Transverse colon (tissue), 4 donors: ENCODE data around the gene RIMOC1. TPM values are rescaled to one million over a fixed set of nuclear protein-coding genes. Genes with fewer than 3 reads are reported as not detected.

Experiments used
- DNase-seq: peaks from one replicate; pipeline ENCODE4 v3.0.0-alpha.2; 2019
- H3K27ac ChIP-seq, 4 donors: fragments of 200-600 bp; sonication (generic); 2 replicates each; pipeline ENCODE4 v1.5.1; 2016 to 2018; ENCODE audit warnings: inconsistent platforms in 4 of 4
- H3K27me3 ChIP-seq: fragments of 200-600 bp; sonication (generic); 2 replicates; pipeline ENCODE4 v1.5.1; 2017; ENCODE audit warnings: inconsistent platforms
- H3K36me3 ChIP-seq, 4 donors: fragments of 200-600 bp; sonication (generic); 2 replicates each; pipeline ENCODE4 v1.5.1; 2017 to 2019; ENCODE audit warnings: inconsistent platforms in 4 of 4
- H3K4me1 ChIP-seq, 4 donors: fragments of 200-600 bp; sonication (generic); 2 replicates each; pipeline ENCODE4 v1.5.1; 2017 to 2020; ENCODE audit warnings: inconsistent platforms in 4 of 4
- H3K4me3 ChIP-seq, 4 donors: fragments of 200-600 bp; sonication (generic); 1 replicate in 1 of 4; 2 replicates in 3 of 4; pipeline versions ENCODE4 v1.5.1 to v1.6.1; 2017 to 2019; ENCODE audit warnings: inconsistent platforms in 4 of 4
- H3K9me3 ChIP-seq, 2 donors: fragments of 200-600 bp; sonication (generic); 2 replicates each; pipeline ENCODE4 v1.5.1; 2017 to 2019; ENCODE audit warnings: inconsistent platforms in 2 of 2
- EP300 ChIP-seq: sonication (generic); formaldehyde crosslinking; IDR thresholded peaks from one replicate; pipeline ENCODE4 v1.6.1; 2017; ENCODE audit warnings: antibody characterized with exemption, low read depth
- POLR2A ChIP-seq: fragments of 450-650 bp; IDR thresholded peaks from one replicate; pipeline ENCODE4 v1.6.1; 2016; ENCODE audit warnings: antibody characterized with exemption, mild to moderate bottlenecking, moderate library complexity
- POLR2AphosphoS5 ChIP-seq, 3 donors: sonication (generic); formaldehyde crosslinking; IDR thresholded peaks; one replicate each; pipeline ENCODE4 v1.6.1; 2016; ENCODE audit warnings: antibody characterized with exemption in 3 of 3
- WGBS, 2 donors: methylation state at CpG; one replicate each; pipeline ENCODE4 v1.1.5; 2018; ENCODE audit warnings: low coverage in 1 of 2; 5-methylcytosine and 5-hydroxymethylcytosine counted together
- in situ Hi-C, 4 donors: fragments of 200-750 bp; cut with MboI; loops; one replicate each; pipeline versions ENCODE4 v1.15.0 to v1.15.1; 2017; ENCODE audit warnings: low sequenced_read_pairs in 3 of 4, low pct_ligation_motif_present in 1 of 4, low pct_unique_long_range_greater_than_20kb in 1 of 4
- intact Hi-C: fragments of 100-400 bp; cut with DNase I; formaldehyde crosslinking; loops from one replicate; pipeline ENCODE4 v1.15.1; 2023; ENCODE audit warnings: low total_unique reads
- total RNA-seq, 4 donors: library from RNA; depleted of rRNA; stranded (reverse); fragments of >200 nt; gene quantifications; one replicate each; pipeline ENCODE4 v1.1.0, GENCODE V29; 2016
- TF ChIP-seq, protein P1 (sequence below), 5 experiments: fragments of 200-600 bp in 3 of 5; fragments of 450-650 bp in 2 of 5; sonication (generic) in 3 of 5; IDR thresholded peaks; 1 replicate in 2 of 5; 2 replicates in 3 of 5; pipeline ENCODE4 v1.5.1; 2016 to 2017; ENCODE audit warnings: antibody characterized with exemption in 5 of 5, inconsistent platforms in 3 of 5, mild to moderate bottlenecking in 2 of 5, moderate library complexity in 1 of 5

The RIMOC1 gene
- total RNA-seq, 4 donors from 2014 or later = 10.9 to 19.8 (median 15.6) TPM

DNA sequence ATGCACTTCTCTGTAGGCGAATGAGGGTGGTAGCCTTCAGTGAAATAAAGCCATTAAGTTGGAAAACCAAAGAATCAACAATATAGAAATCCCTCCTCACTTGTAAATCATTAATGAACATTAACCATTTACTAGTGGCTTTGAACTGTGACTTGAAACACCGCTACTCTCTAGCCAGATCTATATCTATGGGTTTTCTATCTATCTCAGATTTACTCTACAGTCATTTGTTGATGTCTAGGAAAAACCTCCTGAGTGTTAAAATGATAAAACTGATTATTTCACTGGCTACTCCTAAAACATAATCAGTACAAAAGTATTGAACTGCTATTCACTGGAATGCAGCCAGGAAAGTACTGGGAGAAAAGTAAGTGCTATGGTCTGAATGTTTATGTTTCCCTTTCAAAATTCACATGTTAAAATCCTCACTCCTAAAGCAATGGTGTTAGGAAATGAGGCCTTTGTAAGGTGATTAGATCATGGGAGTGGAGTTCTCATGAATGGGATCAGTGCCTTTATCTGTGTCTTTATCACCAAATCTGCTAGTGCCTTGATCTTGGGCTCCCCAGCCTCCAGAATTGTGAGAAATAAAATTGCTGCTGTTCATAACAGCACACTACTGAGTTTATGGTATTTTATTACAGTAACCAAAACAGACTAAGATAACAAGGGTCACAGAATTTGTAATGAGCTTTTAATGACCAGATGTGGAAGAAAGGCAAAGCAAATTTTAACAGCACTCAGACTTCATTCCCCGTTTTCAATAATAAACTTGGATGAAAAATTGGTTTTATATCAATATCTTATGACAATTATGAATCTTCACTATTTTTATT, 25.3 kb upstream of the RIMOC1 start:
- in situ Hi-C loops (loop anchor here in 1 of 4 donors (25.0 kb wide), 1 partner anchor 708 kb away; no protein-coding TSS in a partner anchor), intact Hi-C loops (no loop called here)
- DNase-seq = no peak
- TF ChIP-seq EP300 = no peak
- TF ChIP-seq POLR2A = no peak
- TF ChIP-seq, protein P1, sequence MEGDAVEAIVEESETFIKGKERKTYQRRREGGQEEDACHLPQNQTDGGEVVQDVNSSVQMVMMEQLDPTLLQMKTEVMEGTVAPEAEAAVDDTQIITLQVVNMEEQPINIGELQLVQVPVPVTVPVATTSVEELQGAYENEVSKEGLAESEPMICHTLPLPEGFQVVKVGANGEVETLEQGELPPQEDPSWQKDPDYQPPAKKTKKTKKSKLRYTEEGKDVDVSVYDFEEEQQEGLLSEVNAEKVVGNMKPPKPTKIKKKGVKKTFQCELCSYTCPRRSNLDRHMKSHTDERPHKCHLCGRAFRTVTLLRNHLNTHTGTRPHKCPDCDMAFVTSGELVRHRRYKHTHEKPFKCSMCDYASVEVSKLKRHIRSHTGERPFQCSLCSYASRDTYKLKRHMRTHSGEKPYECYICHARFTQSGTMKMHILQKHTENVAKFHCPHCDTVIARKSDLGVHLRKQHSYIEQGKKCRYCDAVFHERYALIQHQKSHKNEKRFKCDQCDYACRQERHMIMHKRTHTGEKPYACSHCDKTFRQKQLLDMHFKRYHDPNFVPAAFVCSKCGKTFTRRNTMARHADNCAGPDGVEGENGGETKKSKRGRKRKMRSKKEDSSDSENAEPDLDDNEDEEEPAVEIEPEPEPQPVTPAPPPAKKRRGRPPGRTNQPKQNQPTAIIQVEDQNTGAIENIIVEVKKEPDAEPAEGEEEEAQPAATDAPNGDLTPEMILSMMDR (IDR thresholded peaks at IDR 0.05) = no peak
- TF ChIP-seq POLR2AphosphoS5 (IDR thresholded peaks at IDR 0.05) = no peak
- Histone ChIP-seq H3K9me3 (no peaks in the 10 kb centered on the region), H3K27ac (no peak overlapping the region), H3K27me3 (no peaks in the 10 kb centered on the region), H3K4me1 (no peaks in the 10 kb centered on the region), H3K4me3 (no peak overlapping the region), H3K36me3 (no peaks in the 10 kb centered on the region)
- WGBS, 2 donors = 50 to 51% methylated on average over 3 of the region's 3 CpGs

DNA sequence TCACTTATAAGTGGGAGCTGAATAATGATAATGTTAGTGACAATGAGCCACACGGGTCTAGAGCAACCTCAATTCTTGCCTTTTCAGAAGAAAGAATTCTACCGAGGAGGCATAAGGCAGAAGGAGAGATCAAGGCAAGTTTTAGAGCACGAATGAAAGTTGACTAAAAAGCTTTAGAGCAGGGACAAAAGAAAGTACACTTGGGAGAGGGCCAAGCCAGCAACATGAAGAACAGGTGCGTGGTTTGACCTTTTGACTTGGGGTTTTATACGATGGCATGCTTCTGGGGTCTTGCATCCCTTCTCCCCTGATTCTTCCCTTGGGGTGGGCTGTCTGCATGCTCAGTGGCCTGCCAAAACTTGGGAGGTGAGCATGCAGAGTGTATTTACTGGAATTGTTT, 21.4 kb upstream of the RIMOC1 start:
- no peaks in the 10 kb centered on the region for H3K9me3 ChIP-seq
- TF ChIP-seq POLR2AphosphoS5 (IDR thresholded peaks at IDR 0.05) = no peak
- DNase-seq = no peak
- in situ Hi-C loops (loop anchor here in 1 of 4 donors (25.0 kb wide), 1 partner anchor 705 kb away; no protein-coding TSS in a partner anchor), intact Hi-C loops (no loop called here)
- H3K4me1 ChIP-seq = no peaks in the 10 kb centered on the region
- WGBS, 2 donors = 69 to 81% methylated on average over 5 of the region's 5 CpGs
- no peaks in the 10 kb centered on the region for H3K36me3 ChIP-seq
- H3K27ac ChIP-seq = no peak overlapping the region
- no peak overlapping the region for H3K4me3 ChIP-seq
- peaks cover 5% of the 10 kb centered on the region for H3K27me3 ChIP-seq

DNA sequence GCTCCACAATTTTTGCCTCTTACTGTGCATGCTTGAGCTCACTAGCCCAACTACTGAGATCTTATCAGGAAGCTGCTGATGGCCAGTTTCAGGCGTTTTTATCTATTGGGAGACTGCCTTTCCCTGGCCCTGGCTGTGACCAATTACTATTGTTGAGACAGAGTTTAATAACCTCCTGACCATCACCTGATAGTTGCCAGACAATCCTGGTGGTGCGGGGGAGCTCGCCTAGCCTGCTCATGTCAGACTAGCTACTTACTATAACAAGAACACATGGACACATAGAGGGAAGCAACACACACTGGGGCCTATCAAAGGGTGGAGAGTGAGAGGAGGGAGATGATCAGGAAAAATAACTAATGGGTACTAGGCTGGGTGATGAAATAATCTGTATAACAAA, 20.9 kb upstream of the RIMOC1 start:
- TF ChIP-seq, protein P1 (IDR thresholded peaks at IDR 0.05) = no peak
- TF ChIP-seq POLR2AphosphoS5 (IDR thresholded peaks at IDR 0.05) = no peak
- TF ChIP-seq EP300 = no peak
- no peak for TF ChIP-seq POLR2A
- intact Hi-C loops = no loop called here
- Histone ChIP-seq H3K36me3 (no peaks in the 10 kb centered on the region), H3K27ac (no peak overlapping the region), H3K27me3 (peaks cover 9% of the 10 kb centered on the region), H3K4me3 (no peak overlapping the region), H3K4me1 (no peaks in the 10 kb centered on the region), H3K9me3 (no peaks in the 10 kb centered on the region)
- no peak for DNase-seq
- 89 to 93% methylated on average over 3 of the region's 3 CpGs for whole genome bisulfite sequencing, 2 donors
- in situ Hi-C loops = loop anchor here in 1 of 4 donors (25.0 kb wide), 1 partner anchor 704 kb away; no protein-coding TSS in a partner anchor

DNA sequence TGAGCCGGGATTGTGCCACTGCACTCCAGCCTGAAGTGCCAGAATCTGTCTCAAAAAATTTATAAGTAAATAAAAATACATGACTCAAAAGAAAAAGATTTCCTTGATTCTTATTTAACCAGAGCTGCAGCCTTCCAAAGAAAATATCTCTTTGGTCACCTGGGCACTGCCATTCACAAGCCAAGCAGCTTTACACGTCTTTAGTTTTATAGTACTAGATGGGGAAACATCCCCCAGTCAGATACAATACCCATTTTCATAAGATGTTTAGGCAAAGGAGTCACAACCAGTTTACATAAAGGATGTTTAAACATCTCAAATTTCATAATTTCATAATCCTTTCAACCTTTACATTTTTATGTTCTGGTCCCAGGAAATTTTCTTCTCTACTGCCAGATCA, 20.2 kb upstream of the RIMOC1 start:
- in situ Hi-C loops (loop anchor here in 1 of 4 donors (25.0 kb wide), 1 partner anchor 703 kb away; no protein-coding TSS in a partner anchor), intact Hi-C loops (no loop called here)
- Histone ChIP-seq H3K4me3 (no peak overlapping the region), H3K4me1 (no peaks in the 10 kb centered on the region), H3K9me3 (no peaks in the 10 kb centered on the region), H3K27ac (no peak overlapping the region), H3K27me3 (peaks cover 9% of the 10 kb centered on the region), H3K36me3 (no peaks in the 10 kb centered on the region)
- 97 to 100% methylated on average over 2 of the region's 2 CpGs for WGBS, 2 donors
- no peak for TF ChIP-seq POLR2AphosphoS5 (IDR thresholded peaks at IDR 0.05)
- TF ChIP-seq, protein P1 (IDR thresholded peaks at IDR 0.05) = no peak
- no peak for TF ChIP-seq EP300
- no peak for TF ChIP-seq POLR2A
- no peak for DNase-seq
